ENCODE measurements around the gene SEPTIN12. TPM values are rescaled to one million over a fixed set of nuclear protein-coding genes. Genes with fewer than 3 reads are reported as not detected.
A peak's percentile ranks its signal among the peaks of the same experiment; 100 is the strongest.

Gene SEPTIN12
- total and polyA plus RNA-seq, 8 donors: 1.4 TPM; not detected in 7

GRCh38 chr16:4792951-4793513, 4.9 kb upstream of the SEPTIN12 start:
- intact Hi-C loops (cut with DNase I): no loop called here
- FAIRE-seq (no peak), ATAC-seq (no peak), DNase-seq (no peak)
- Histone ChIP-seq H3K27ac (no peak overlapping the region), H3K27me3 (no peaks in the 10 kb centered on the region), H3K36me3 (no peaks in the 10 kb centered on the region), H3K4me1 (peaks cover 5 to 8% (median 8%) of the 10 kb centered on the region in 3 donors), H3K9me3 (no peaks in the 10 kb centered on the region), H3K4me3 (no peak overlapping the region)
- TF ChIP-seq CTCF (IDR thresholded peaks at IDR 0.05): no peak
- WGBS, 2 donors: 80 to 89% methylated on average over 13 of the region's 13 CpGs

GRCh38 chr16:4790871-4791270, 2.7 kb upstream of the SEPTIN12 start:
- 83 to 84% methylated on average over 10 of the region's 10 CpGs for WGBS, 2 donors
- no peak for DNase-seq
- H3K27ac ChIP-seq: no peak overlapping the region
- intact Hi-C loops (cut with DNase I): no loop called here
- no peak for TF ChIP-seq CTCF (IDR thresholded peaks at IDR 0.05)
- ATAC-seq: no peak
- H3K4me3 ChIP-seq: no peak overlapping the region
- FAIRE-seq: no peak
- H3K4me1 ChIP-seq: peaks cover 4 to 8% (median 5%) of the 10 kb centered on the region in 3 donors
- H3K27me3 ChIP-seq: no peaks in the 10 kb centered on the region
- H3K36me3 ChIP-seq: no peaks in the 10 kb centered on the region
- H3K9me3 ChIP-seq: no peaks in the 10 kb centered on the region

GRCh38 chr16:4790261-4790660, 2.1 kb upstream of the SEPTIN12 start:
- ATAC-seq (no peak), DNase-seq (no peak), FAIRE-seq (no peak)
- WGBS, 2 donors: 87 to 90% methylated on average over 10 of the region's 10 CpGs
- Histone ChIP-seq H3K4me3 (no peak overlapping the region), H3K27ac (no peak overlapping the region), H3K36me3 (no peaks in the 10 kb centered on the region), H3K9me3 (no peaks in the 10 kb centered on the region), H3K4me1 (peaks cover 3 to 8% (median 5%) of the 10 kb centered on the region in 3 donors), H3K27me3 (no peaks in the 10 kb centered on the region)
- intact Hi-C loops (cut with DNase I): no loop called here
- no peak for TF ChIP-seq CTCF (IDR thresholded peaks at IDR 0.05)

- no peaks in the 10 kb centered on the region for H3K36me3 ChIP-seq
- DNase-seq: no peak
- 77 to 80% methylated on average over 7 of the region's 7 CpGs for WGBS, 2 donors
- TF ChIP-seq CTCF (IDR thresholded peaks at IDR 0.05): no peak
- peaks cover 3 to 8% (median 5%) of the 10 kb centered on the region in 3 donors for H3K4me1 ChIP-seq
- no peak overlapping the region for H3K27ac ChIP-seq
- no peak overlapping the region for H3K4me3 ChIP-seq
- no peaks in the 10 kb centered on the region for H3K9me3 ChIP-seq
- no peak for ATAC-seq
- intact Hi-C loops (cut with DNase I): no loop called here
- FAIRE-seq: no peak
- H3K27me3 ChIP-seq: no peaks in the 10 kb centered on the region
Observed at GRCh38 chr16:4788910-4789309, 765 bp upstream of the SEPTIN12 start.

GRCh38 chr16:4788489-4788889, 344 bp upstream of the SEPTIN12 start:
- FAIRE-seq (no peak), DNase-seq (peak in 1 of 6 donors; percentile 28), ATAC-seq (peak; percentile 61 to 85 (median 80))
- intact Hi-C loops (cut with DNase I): no loop called here
- no peak for TF ChIP-seq CTCF (IDR thresholded peaks at IDR 0.05)
- WGBS, 2 donors: 16% methylated on average over 9 of the region's 9 CpGs
- Histone ChIP-seq H3K9me3 (no peaks in the 10 kb centered on the region), H3K4me3 (no peak overlapping the region), H3K36me3 (no peaks in the 10 kb centered on the region), H3K27ac (no peak overlapping the region), H3K27me3 (no peaks in the 10 kb centered on the region), H3K4me1 (peaks cover 3 to 8% (median 5%) of the 10 kb centered on the region in 3 donors)

Measured in pancreas (tissue), 10 donors.